Neuronal stem cell (in vitro differentiated cells): ENCODE data around the gene GALNT14.

Source experiments
- DNase-seq: peaks from one replicate; pipeline ENCODE4 v3.0.0-alpha.2; 2013; ENCODE audit warnings: low spot score
- H2AFZ ChIP-seq: one replicate; pipeline ENCODE4 v1.6.1; 2013; ENCODE audit warnings: mild to moderate bottlenecking, low read length, inconsistent platforms
- H2AK5ac ChIP-seq: 2 replicates; pipeline ENCODE4 v1.6.1; 2013; ENCODE audit warnings: low read depth, mild to moderate bottlenecking, inconsistent platforms, low read length, moderate library complexity, mixed read lengths
- H2BK120ac ChIP-seq: 2 replicates; pipeline ENCODE4 v1.6.1; 2013; ENCODE audit warnings: low read depth, mild to moderate bottlenecking, inconsistent platforms, low read length, moderate library complexity, mixed read lengths
- H2BK12ac ChIP-seq: one replicate; pipeline ENCODE4 v1.6.1; 2013; ENCODE audit warnings: low read length, inconsistent platforms
- H2BK15ac ChIP-seq: 2 replicates; pipeline ENCODE4 v1.6.1; 2013; ENCODE audit warnings: mild to moderate bottlenecking, low read length, inconsistent platforms, mixed read lengths
- H2BK5ac ChIP-seq: one replicate; pipeline ENCODE4 v1.6.1; 2013; ENCODE audit warnings: inconsistent platforms, mild to moderate bottlenecking, low read length, moderate library complexity
- H3K14ac ChIP-seq: one replicate; pipeline ENCODE4 v1.6.1; 2013; ENCODE audit warnings: low read length, inconsistent platforms
- H3K18ac ChIP-seq: 2 replicates; pipeline ENCODE4 v1.6.1; 2013; ENCODE audit warnings: low read length, inconsistent platforms
- H3K23ac ChIP-seq: 2 replicates; pipeline ENCODE4 v1.6.1; 2013; ENCODE audit warnings: low read depth, mild to moderate bottlenecking, mixed read lengths, low read length, inconsistent platforms; ENCODE audit not compliant: poor library complexity
- H3K27ac ChIP-seq: replicated peaks from 3 replicates; pipeline ENCODE4 v1.5.1; 2013; ENCODE audit warnings: low read length, inconsistent platforms
- H3K27me3 ChIP-seq, 3 experiments: 2 replicates each; pipeline ENCODE4 v1.6.1; 2013; ENCODE audit warnings: low read length in 3 of 3, mild to moderate bottlenecking in 2 of 3, inconsistent platforms in 1 of 3, low read depth in 1 of 3, mixed read lengths in 1 of 3, moderate library complexity in 1 of 3; ENCODE audit not compliant: control insufficient read depth in 3 of 3, insufficient read depth in 3 of 3
- H3K36me3 ChIP-seq, 2 donors: replicated peaks in 1 of 2; 2 replicates each; pipeline ENCODE4 v1.6.1; 2013; ENCODE audit warnings: low read length in 2 of 2; ENCODE audit not compliant: control insufficient read depth in 2 of 2, insufficient read depth in 2 of 2
- H3K4ac ChIP-seq: 2 replicates; pipeline ENCODE4 v1.6.1; 2013; ENCODE audit warnings: inconsistent platforms, mild to moderate bottlenecking, low read length, moderate library complexity
- H3K4me1 ChIP-seq, 2 donors: 1 replicate in 1 of 2; 2 replicates in 1 of 2; pipeline ENCODE4 v1.6.1; 2013; ENCODE audit warnings: low read length in 2 of 2, low read depth in 1 of 2; ENCODE audit not compliant: control insufficient read depth in 2 of 2, insufficient read depth in 1 of 2
- H3K4me2 ChIP-seq: one replicate; pipeline ENCODE4 v1.6.1; 2013; ENCODE audit warnings: mild to moderate bottlenecking, low read length, inconsistent platforms; ENCODE audit not compliant: insufficient read depth, poor library complexity, severe bottlenecking
- H3K4me3 ChIP-seq, 2 donors: 2 replicates each; pipeline ENCODE4 v1.5.1; 2013; ENCODE audit warnings: low read length in 2 of 2, mild to moderate bottlenecking in 2 of 2, inconsistent platforms in 1 of 2, moderate library complexity in 1 of 2
- H3K79me1 ChIP-seq: one replicate; pipeline ENCODE4 v1.6.1; 2013; ENCODE audit warnings: low read depth, mild to moderate bottlenecking, inconsistent platforms, low read length, moderate library complexity
- H3K9ac ChIP-seq: one replicate; pipeline ENCODE4 v1.6.1; 2013; ENCODE audit warnings: mild to moderate bottlenecking, low read depth, low read length, inconsistent platforms; ENCODE audit not compliant: poor library complexity
- H3K9me3 ChIP-seq, 2 donors: replicated peaks in 1 of 2; 2 replicates each; pipeline versions ENCODE3 to v1.6.1; 2013; ENCODE audit warnings: low read length in 2 of 2, mild to moderate bottlenecking in 2 of 2, inconsistent platforms in 1 of 2, low read depth in 1 of 2, mixed read lengths in 1 of 2, moderate library complexity in 1 of 2; ENCODE audit not compliant: control insufficient read depth in 2 of 2, insufficient read depth in 1 of 2
- H4K8ac ChIP-seq: one replicate; pipeline ENCODE4 v1.6.1; 2013; ENCODE audit warnings: low read depth, mild to moderate bottlenecking, inconsistent platforms, low read length, moderate library complexity
- H4K91ac ChIP-seq: one replicate; pipeline ENCODE4 v1.6.1; 2013; ENCODE audit warnings: low read length, low read depth, mild to moderate bottlenecking, inconsistent platforms; ENCODE audit not compliant: poor library complexity
- WGBS, 2 donors: extraction: QIAGEN DNeasy Blood & Tissue Kit; methylation state at CpG; one replicate each; pipeline ENCODE4 v1.1.7; 2013; ENCODE audit warnings: missing lambda C conversion rate in 2 of 2, mixed read lengths in 1 of 2; ENCODE audit not compliant: insufficient read length in 2 of 2, insufficient replicate concordance in 1 of 2; ENCODE audit errors: extremely low coverage in 2 of 2; 5-methylcytosine and 5-hydroxymethylcytosine counted together

Gene GALNT14

GRCh38 chr2:31163011-31163539 lies 24.8 kb upstream of the GALNT14 start:
- WGBS, 2 donors = no CpG with 5 or more reads among the region's 6 CpGs
- Histone ChIP-seq H3K27me3 (no peaks in the 10 kb centered on the region), H3K27ac (no peak overlapping the region), H4K91ac (no peak overlapping the region), H3K4me1 (peaks cover 0 to 7% of the 10 kb centered on the region in 2 donors), H2AK5ac (no peak overlapping the region), H3K79me1 (no peaks in the 10 kb centered on the region), H3K9ac (no peak overlapping the region), H3K23ac (no peak overlapping the region), H4K8ac (no peak overlapping the region), H3K4me2 (no peak overlapping the region), H3K4ac (no peak overlapping the region), H3K9me3 (peaks cover 0 to 2% of the 10 kb centered on the region in 2 donors), H2BK12ac (no peak overlapping the region), H3K14ac (no peak overlapping the region), H2AFZ (no peak overlapping the region), H2BK5ac (no peak overlapping the region), H3K36me3 (no peaks in the 10 kb centered on the region), H3K4me3 (no peak overlapping the region), H3K18ac (no peak overlapping the region), H2BK120ac (no peak overlapping the region), H2BK15ac (no peak overlapping the region)
- no peak for DNase-seq

- no peaks in the 10 kb centered on the region for H3K79me1 ChIP-seq
- no peak overlapping the region for H3K4me2 ChIP-seq
- no peak overlapping the region for H3K18ac ChIP-seq
- no peak overlapping the region for H3K9ac ChIP-seq
- no CpG with 5 or more reads among the region's 6 CpGs for WGBS, 2 donors
- peaks cover 0 to 5% of the 10 kb centered on the region in 2 donors for H3K4me1 ChIP-seq
- no peak overlapping the region for H3K27ac ChIP-seq
- no peak overlapping the region for H4K91ac ChIP-seq
- H3K23ac ChIP-seq = no peak overlapping the region
- H3K27me3 ChIP-seq = peaks cover 0 to under 1% (median 0%) of the 10 kb centered on the region in 3 experiments
- H2AFZ ChIP-seq = no peak overlapping the region
- DNase-seq = no peak
- no peak overlapping the region for H2AK5ac ChIP-seq
- no peak overlapping the region for H3K4me3 ChIP-seq
- H2BK120ac ChIP-seq = no peak overlapping the region
- no peak overlapping the region for H3K14ac ChIP-seq
- no peak overlapping the region for H2BK5ac ChIP-seq
- H2BK12ac ChIP-seq = no peak overlapping the region
- H3K36me3 ChIP-seq = no peaks in the 10 kb centered on the region
- H4K8ac ChIP-seq = no peak overlapping the region
- no peak overlapping the region for H3K4ac ChIP-seq
- no peak overlapping the region for H2BK15ac ChIP-seq
- peaks cover 0 to 2% of the 10 kb centered on the region in 2 donors for H3K9me3 ChIP-seq
Measured at GRCh38 chr2:31161637-31162036, 23.4 kb upstream of the GALNT14 start.

- WGBS, 2 donors = no CpG with 5 or more reads among the region's 6 CpGs
- no peak overlapping the region for H3K18ac ChIP-seq
- no peak for DNase-seq
- H2AFZ ChIP-seq = no peak overlapping the region
- no peak overlapping the region for H2BK5ac ChIP-seq
- H3K14ac ChIP-seq = no peak overlapping the region
- H4K8ac ChIP-seq = no peak overlapping the region
- H3K27me3 ChIP-seq = peaks cover 0 to 8% (median 0%) of the 10 kb centered on the region in 3 experiments
- H3K36me3 ChIP-seq = no peaks in the 10 kb centered on the region
- no peaks in the 10 kb centered on the region for H3K9me3 ChIP-seq
- H4K91ac ChIP-seq = no peak overlapping the region
- no peaks in the 10 kb centered on the region for H3K4me1 ChIP-seq
- H3K27ac ChIP-seq = no peak overlapping the region
- H2AK5ac ChIP-seq = no peak overlapping the region
- H3K9ac ChIP-seq = no peak overlapping the region
- no peak overlapping the region for H3K4ac ChIP-seq
- H3K23ac ChIP-seq = no peak overlapping the region
- H3K4me2 ChIP-seq = no peak overlapping the region
- no peak overlapping the region for H2BK12ac ChIP-seq
- H2BK15ac ChIP-seq = no peak overlapping the region
- H3K4me3 ChIP-seq = no peak overlapping the region
- H3K79me1 ChIP-seq = no peaks in the 10 kb centered on the region
- no peak overlapping the region for H2BK120ac ChIP-seq
Measured at GRCh38 chr2:31151501-31151900, 13.3 kb upstream of the GALNT14 start.

GRCh38 chr2:31150120-31150670 lies 12.0 kb upstream of the GALNT14 start:
- no peaks in the 10 kb centered on the region for H3K79me1 ChIP-seq

More at GRCh38 chr2:31150120-31150670, 12.0 kb upstream of the GALNT14 start:
- Histone ChIP-seq H2BK12ac (no peak overlapping the region), H3K36me3 (no peaks in the 10 kb centered on the region), H3K27me3 (peaks cover 0 to 12% (median 0%) of the 10 kb centered on the region in 3 experiments), H3K9me3 (no peaks in the 10 kb centered on the region), H4K8ac (no peak overlapping the region), H4K91ac (no peak overlapping the region), H3K23ac (no peak overlapping the region), H2BK120ac (no peak overlapping the region), H3K18ac (no peak overlapping the region), H3K4ac (no peak overlapping the region), H3K4me2 (no peak overlapping the region), H2BK5ac (no peak overlapping the region), H2BK15ac (no peak overlapping the region), H3K4me1 (no peaks in the 10 kb centered on the region), H3K27ac (no peak overlapping the region), H3K9ac (no peak overlapping the region), H2AFZ (no peak overlapping the region), H3K14ac (no peak overlapping the region), H3K4me3 (no peak overlapping the region), H2AK5ac (no peak overlapping the region)
- DNase-seq = no peak
- no CpG with 5 or more reads among the region's 6 CpGs for WGBS, 2 donors
